Measurements from ENCODE around the gene DTX4. TPM values are rescaled to one million over a fixed set of nuclear protein-coding genes. Genes with fewer than 3 reads are reported as not detected.

The DTX4 gene
- polyA plus RNA-seq, 1 of the 3 experiments (the other 2 are of a cell fraction) = 0.05 TPM

GRCh38 chr11:59204746-59205145 is 32.8 kb downstream of the DTX4 start (continued):
- TF ChIP-seq, protein P1, sequence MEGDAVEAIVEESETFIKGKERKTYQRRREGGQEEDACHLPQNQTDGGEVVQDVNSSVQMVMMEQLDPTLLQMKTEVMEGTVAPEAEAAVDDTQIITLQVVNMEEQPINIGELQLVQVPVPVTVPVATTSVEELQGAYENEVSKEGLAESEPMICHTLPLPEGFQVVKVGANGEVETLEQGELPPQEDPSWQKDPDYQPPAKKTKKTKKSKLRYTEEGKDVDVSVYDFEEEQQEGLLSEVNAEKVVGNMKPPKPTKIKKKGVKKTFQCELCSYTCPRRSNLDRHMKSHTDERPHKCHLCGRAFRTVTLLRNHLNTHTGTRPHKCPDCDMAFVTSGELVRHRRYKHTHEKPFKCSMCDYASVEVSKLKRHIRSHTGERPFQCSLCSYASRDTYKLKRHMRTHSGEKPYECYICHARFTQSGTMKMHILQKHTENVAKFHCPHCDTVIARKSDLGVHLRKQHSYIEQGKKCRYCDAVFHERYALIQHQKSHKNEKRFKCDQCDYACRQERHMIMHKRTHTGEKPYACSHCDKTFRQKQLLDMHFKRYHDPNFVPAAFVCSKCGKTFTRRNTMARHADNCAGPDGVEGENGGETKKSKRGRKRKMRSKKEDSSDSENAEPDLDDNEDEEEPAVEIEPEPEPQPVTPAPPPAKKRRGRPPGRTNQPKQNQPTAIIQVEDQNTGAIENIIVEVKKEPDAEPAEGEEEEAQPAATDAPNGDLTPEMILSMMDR (IDR thresholded peaks at IDR 0.05) = no peak

GRCh38 chr11:59205648-59206047 is 33.7 kb downstream of the DTX4 start:
- Histone ChIP-seq H2AFZ (ENCODE audit: low read depth) (no peak overlapping the region), H3F3A (replicated peaks; ENCODE audit: insufficient read depth) (no peaks in the 10 kb centered on the region), H4K20me1 (ENCODE audit: insufficient read depth) (no peaks in the 10 kb centered on the region), H3K4me2 (no peak overlapping the region), H3K79me2 (ENCODE audit: insufficient read depth) (no peaks in the 10 kb centered on the region), H3K9ac (no peak overlapping the region), H3K9me3 (no peaks in the 10 kb centered on the region), H3K27me3 (ENCODE audit: insufficient read depth) (no peaks in the 10 kb centered on the region), H3K9me2 (no peaks in the 10 kb centered on the region), H3K36me3 (replicated peaks in 1 of 2; ENCODE audit: control insufficient read depth in 1 of 2, insufficient read depth in 2 of 2, low read length in 1 of 2) (no peaks in the 10 kb centered on the region), H3K27ac (ENCODE audit: low read depth in 2 of 2, low read length in 1 of 2) (no peak overlapping the region), H3K4me3 (ENCODE audit: low read depth in 2 of 2, low read length in 1 of 2) (no peak overlapping the region), H3K4me1 (ENCODE audit: control insufficient read depth in 1 of 2, insufficient read depth in 2 of 2, low read depth in 1 of 2, low read length in 1 of 2) (no peaks in the 10 kb centered on the region)
- ChIA-PET CTCF (interaction anchor here (0.9 to 3.3 kb wide), 4 partner anchors 12 to 78 kb away, joined by 3 to 27 read pairs (median 6); partner anchors contain the start of gene DTX4), POLR2A (no interaction called here)
- no peak for DNase-seq
- TF ChIP-seq FOXJ3 (CRISPR knock-in tag; IDR thresholded peaks at IDR 0.05) = no peak
- TF ChIP-seq SIN3A (IDR thresholded peaks at IDR 0.05; ENCODE audit: borderline replicate concordance, low read depth, low read length) = no peak
- no peak for TF ChIP-seq POLR2AphosphoS5 (IDR thresholded peaks at IDR 0.05; ENCODE audit: low read depth, low read length)
- no peak for TF ChIP-seq USF2 (IDR thresholded peaks at IDR 0.05; ENCODE audit: borderline replicate concordance, low read depth, low read length)
- TF ChIP-seq ELF1 (IDR thresholded peaks at IDR 0.05) = no peak
- no peak for TF ChIP-seq RAD21 (IDR thresholded peaks at IDR 0.05; ENCODE audit: low read length)
- TF ChIP-seq RCOR1 (IDR thresholded peaks at IDR 0.05; ENCODE audit: low read length) = no peak
- WGBS (ENCODE audit: low lambda C conversion rate) = 21% methylated on average over 4 of the region's 7 CpGs

GRCh38 chr11:59206635-59207034 is 34.7 kb downstream of the DTX4 start:
- H3K9me2 ChIP-seq = no peaks in the 10 kb centered on the region
- H2AFZ ChIP-seq (ENCODE audit: low read depth) = 0 out of 2 replicates have a peak overlapping the region, but pooled peaks have one; percentile 56
- whole genome bisulfite sequencing (ENCODE audit: low lambda C conversion rate) = 18% methylated on average over 3 of the region's 4 CpGs
- H3F3A ChIP-seq (replicated peaks; ENCODE audit: insufficient read depth) = no peaks in the 10 kb centered on the region
- no peaks in the 10 kb centered on the region for H3K27me3 ChIP-seq (ENCODE audit: insufficient read depth)
- DNase-seq = peak; percentile 34
- no peak for TF ChIP-seq JUND (IDR thresholded peaks at IDR 0.05)
- no peak for TF ChIP-seq FOXJ3 (CRISPR knock-in tag; IDR thresholded peaks at IDR 0.05)
- TF ChIP-seq, protein P2, sequence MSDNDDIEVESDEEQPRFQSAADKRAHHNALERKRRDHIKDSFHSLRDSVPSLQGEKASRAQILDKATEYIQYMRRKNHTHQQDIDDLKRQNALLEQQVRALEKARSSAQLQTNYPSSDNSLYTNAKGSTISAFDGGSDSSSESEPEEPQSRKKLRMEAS (IDR thresholded peaks at IDR 0.05; ENCODE audit: low read depth) = no peak
- no peak for TF ChIP-seq IRF3 (IDR thresholded peaks at IDR 0.05; ENCODE audit: low read depth, low read length)
- peak; percentile 34 for TF ChIP-seq RAD21 (IDR thresholded peaks at IDR 0.05; ENCODE audit: low read length)
- TF ChIP-seq, protein P1 (IDR thresholded peaks at IDR 0.05) = peak; percentile 58
- no peak for TF ChIP-seq ZBTB33 (IDR thresholded peaks at IDR 0.05; ENCODE audit: borderline replicate concordance, low read depth)
- TF ChIP-seq SMC3 (IDR thresholded peaks at IDR 0.05; ENCODE audit: low read depth, low read length) = peak; percentile 33
- H3K9me3 ChIP-seq = no peaks in the 10 kb centered on the region
- H3K9ac ChIP-seq = no peak overlapping the region
- H3K4me1 ChIP-seq (ENCODE audit: control insufficient read depth in 1 of 2, insufficient read depth in 2 of 2, low read depth in 1 of 2, low read length in 1 of 2) = no peaks in the 10 kb centered on the region
- no peak overlapping the region for H3K4me2 ChIP-seq
- H3K4me3 ChIP-seq (ENCODE audit: low read depth in 2 of 2, low read length in 1 of 2) = no peak overlapping the region
- no peaks in the 10 kb centered on the region for H4K20me1 ChIP-seq (ENCODE audit: insufficient read depth)
- H3K27ac ChIP-seq (ENCODE audit: low read depth in 2 of 2, low read length in 1 of 2) = no peak overlapping the region
- ChIA-PET CTCF (interaction anchor here (0.6 to 3.3 kb wide), 9 partner anchors 8 to 77 kb away, joined by 3 to 27 read pairs (median 4); partner anchors contain the start of gene DTX4), POLR2A (no interaction called here)
- H3K79me2 ChIP-seq (ENCODE audit: insufficient read depth) = no peaks in the 10 kb centered on the region
- no peaks in the 10 kb centered on the region for H3K36me3 ChIP-seq (replicated peaks in 1 of 2; ENCODE audit: control insufficient read depth in 1 of 2, insufficient read depth in 2 of 2, low read length in 1 of 2)
